Medulla oblongata (tissue), 1 donor: ENCODE measurements around the gene KLF4.

Experiments used
- DNase-seq: peaks from one replicate; pipeline ENCODE4 v3.0.0-alpha.2; 2015; ENCODE audit errors: extremely low spot score

Gene KLF4

DNA sequence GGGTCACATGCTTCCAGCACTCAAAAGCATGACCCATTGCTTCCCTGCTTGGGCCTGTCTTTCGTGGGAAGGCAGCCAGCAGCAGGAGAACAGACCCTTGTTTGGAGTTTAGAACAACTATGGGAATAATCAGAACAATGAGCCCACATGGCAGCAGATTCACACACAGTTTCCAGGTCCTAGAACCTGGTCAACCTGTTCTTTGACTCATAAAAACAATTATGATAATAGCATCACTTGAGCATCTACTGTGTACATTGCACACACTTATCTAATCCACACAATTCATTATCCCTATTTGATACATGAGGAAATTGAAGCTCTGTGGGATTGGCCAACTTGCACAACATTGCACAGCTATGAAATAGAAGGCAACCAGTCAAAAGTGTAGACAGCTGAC lies 41.7 kb downstream of the KLF4 start:
- DNase-seq = no peak

DNA sequence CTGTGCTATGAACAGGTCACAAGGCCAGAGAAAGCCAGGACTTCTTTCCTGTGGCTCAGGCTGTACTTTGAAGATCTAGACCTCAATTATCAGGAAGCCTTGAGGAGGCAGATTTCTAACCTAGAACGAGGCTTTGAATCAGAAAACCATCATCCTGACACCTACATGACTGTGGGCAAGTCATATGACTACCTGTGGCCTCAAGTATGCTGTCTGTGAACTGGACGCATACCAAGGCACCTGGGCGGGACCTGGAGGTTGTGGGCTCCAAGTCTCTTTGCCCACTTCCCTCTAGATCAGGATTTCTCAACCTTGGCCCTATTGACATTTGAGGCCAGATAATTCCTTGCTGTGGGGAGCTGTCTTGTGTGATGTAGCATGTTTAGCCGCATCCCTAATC lies 42.5 kb downstream of the KLF4 start:
- no peak for DNase-seq

DNA sequence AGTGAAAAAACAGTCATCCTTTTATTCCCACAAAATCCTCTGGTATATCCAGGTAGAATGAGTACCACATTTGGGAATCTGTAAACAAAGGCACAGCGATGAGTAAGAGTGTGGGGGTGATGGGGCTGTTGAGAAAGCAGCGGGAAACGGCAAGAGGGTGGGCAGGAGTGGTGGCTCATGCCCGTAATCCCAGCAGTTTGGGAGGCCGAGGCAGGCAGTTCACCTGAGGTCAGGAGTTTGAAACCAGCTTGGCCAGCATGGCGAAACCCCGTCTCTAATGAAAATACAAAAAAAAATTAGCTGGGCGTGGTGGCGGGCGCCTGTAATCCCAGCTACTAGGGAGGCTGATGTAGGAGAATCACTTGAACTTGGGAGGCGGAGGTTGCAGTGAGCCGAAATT lies 43.1 kb downstream of the KLF4 start:
- no peak for DNase-seq

DNA sequence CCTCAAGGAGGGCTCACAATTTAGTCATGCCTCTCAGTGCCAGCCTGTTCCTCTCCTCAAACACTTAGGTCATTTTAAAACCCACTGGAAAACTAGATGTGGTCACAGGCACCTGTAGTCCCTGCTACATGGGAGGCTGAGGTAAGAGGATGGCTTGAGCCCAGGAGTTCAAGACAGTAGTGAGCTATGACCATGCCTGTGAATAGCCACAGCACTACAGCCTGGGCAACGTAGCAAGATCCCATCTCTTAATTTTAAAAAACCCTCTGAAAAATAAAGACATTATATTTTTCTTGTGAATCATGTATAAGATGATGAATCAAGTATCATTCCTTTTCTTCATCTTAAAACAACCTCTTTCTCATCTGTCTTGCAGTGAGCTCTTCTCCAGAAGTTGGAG lies 45.8 kb downstream of the KLF4 start:
- DNase-seq = no peak

DNA sequence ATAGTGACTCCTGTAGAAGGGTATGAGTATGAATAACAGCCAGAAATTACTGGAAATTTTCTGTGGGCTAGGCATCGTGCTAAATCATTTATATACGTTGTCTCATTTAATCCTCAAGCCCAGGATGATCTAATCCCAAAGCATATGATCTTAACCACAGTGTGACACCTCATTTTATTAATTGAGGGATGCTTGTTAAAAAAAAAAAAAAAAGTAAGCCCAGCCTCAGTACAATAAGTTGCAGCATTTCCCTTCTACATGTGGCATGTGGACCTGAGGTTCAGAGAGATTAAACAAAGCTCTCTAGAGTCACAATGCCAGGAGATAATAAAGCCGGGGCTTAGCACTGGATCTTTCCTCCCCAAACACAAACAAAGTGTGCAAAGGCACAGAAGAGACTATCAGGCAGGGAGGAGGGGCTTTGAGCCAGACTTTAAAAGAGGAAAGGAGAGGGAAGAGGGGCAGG lies 49.5 kb downstream of the KLF4 start:
- DNase-seq = no peak

DNA sequence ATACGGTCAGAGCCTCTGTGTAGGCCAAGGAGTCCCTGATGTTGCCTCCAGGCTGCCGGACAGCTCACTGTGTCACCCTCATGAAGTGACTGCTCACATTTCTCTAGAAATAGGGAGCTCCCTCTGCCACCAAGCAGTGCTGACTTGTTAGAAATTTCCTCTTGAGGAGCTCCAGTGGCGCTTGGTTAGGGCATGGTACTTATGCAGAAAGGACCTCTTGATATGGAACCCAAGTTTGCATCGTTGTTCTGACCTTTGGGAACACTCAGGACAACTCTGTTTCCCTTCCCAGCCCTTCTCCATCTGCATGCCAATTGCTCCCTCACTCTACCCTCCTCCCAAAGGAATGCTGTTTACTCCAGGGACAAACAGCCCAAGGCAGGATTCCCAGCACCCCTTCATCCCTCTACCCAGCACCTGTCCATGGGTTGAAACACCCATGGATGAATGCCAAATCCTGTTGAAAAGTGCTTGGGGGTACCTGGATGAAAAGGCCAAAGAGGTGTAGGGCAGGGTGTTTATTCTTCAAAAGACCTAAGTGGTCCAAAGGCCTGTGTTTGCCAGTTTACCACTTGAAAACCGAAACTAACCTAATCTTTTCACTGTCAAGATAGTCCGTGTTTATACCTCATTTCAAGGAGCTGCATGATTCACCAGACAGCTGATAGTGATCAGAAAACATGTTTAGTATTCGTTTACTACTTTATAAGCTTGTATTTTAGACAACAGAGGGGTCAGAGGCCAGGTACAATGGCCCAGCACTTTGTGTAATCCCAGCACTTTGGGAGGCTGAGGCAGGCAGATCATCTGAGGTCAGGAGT lies 51.1 kb downstream of the KLF4 start:
- DNase-seq = no peak

DNA sequence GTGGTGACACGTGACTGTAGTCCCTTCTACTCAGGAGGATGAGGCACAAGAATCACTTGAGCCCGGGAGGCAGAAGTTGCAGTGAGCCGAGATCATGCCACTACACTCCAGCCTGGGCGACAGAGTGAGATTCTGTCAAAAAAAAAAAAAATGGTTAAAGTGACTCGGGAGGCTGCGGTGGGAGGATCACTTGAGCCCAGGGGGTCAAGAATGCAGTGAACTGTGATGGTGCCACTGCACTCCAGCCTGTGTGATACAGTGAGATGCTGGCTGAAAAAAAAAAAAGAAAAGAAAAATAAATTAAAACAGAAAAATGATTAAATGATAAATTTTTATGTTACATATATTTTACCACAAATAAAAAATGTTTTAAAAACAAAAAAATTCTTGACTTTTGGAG lies 51.9 kb downstream of the KLF4 start:
- no peak for DNase-seq

DNA sequence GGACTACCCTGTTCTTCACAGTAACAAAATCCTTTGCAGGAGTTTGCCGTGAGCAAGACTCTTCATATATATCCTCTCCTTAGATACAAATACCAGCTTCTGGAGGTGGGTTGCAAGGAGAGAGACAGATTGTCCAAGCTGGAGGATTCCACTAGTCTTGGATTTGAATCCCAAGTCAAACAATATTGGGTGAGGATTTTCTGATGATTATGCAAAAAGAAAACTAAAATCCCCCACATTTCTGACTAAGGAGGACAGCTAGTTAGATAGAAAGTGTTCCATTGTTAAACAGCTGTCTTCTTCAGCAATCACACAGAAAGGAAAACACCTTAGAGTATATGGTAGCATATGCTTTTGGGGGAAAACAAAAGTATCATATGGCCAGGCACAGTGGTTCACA lies 54.2 kb downstream of the KLF4 start:
- DNase-seq = no peak
